Measurements from ENCODE around the gene NHLRC1.

Gene NHLRC1

DNA sequence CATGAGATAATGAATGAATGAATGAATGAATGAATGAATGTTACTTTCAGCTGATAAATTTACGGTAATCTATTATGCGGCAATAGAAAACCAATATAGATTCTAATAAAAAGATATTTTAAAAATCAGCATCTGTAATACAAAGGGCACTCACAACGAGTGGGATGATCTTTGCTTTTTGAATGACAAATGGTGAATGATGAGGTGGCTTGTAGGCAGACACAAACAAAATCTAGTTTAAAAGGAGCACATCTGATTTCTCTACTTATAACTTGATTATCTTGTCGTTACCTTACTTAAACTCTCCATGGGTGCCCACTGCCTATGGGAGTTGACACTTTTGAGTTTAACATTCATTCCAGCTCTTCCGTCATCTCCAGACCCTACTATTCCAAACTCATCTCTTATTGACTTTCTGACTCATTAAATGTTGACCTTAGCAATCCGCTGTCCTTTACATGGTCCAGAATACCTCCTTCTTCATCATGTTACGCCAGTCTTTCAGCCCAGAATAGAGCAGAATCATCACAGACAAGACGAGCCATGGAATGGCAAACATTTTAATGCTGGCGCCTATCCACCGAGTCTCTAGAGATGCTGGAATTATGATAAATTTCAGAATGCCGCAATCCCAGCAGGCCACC is 41.3 kb downstream of the NHLRC1 start:
- no peak for TF ChIP-seq GATA3 (IDR thresholded peaks at IDR 0.05; ENCODE audit: low read depth, low read length)
- no peak for TF ChIP-seq GATA2 (IDR thresholded peaks at IDR 0.05; ENCODE audit: low read depth, low read length)

DNA sequence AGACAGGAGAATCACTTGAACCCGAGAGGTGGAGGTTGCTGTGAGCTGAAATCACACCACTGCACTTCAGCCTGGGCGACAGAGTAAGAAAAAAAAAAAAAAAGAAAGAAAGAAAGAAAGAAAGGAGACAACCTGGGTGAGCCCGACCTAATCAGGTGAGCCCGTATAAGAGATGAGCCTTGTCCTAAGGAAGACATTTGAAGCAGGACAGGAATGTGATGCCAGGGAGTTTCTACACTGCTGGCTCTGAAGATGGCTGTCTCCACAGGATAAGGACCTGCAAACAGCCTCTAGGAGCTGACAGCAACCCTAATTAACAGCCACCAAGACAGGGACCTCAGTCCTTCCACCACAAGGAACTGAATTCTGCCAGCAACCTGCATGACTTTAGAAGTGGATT is 41.9 kb downstream of the NHLRC1 start:
- TF ChIP-seq GATA2 (IDR thresholded peaks at IDR 0.05; ENCODE audit: low read depth, low read length) (no peak), GATA3 (IDR thresholded peaks at IDR 0.05; ENCODE audit: low read depth, low read length) (no peak)

DNA sequence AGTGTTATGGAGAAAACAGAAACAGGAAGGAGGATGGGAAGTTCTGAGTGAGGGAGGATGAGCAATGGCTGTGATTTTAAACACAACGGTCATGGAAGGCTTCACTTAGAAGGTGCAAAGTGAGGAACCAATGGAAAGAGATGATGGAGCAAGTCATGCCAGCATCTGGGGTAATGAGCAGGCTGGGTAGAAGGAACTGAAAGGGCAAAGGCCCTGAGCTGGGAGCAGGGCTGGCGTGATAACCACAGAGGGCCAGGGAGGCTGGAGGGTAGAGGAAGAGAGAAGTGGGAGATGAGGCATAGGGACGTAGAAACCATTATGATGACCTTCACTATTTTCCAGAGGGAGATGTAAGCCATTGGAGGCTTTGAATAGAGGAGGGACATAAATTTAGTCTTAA is 43.6 kb downstream of the NHLRC1 start:
- TF ChIP-seq GATA2 (IDR thresholded peaks at IDR 0.05; ENCODE audit: low read depth, low read length) (no peak), GATA3 (IDR thresholded peaks at IDR 0.05; ENCODE audit: low read depth, low read length) (no peak)

DNA sequence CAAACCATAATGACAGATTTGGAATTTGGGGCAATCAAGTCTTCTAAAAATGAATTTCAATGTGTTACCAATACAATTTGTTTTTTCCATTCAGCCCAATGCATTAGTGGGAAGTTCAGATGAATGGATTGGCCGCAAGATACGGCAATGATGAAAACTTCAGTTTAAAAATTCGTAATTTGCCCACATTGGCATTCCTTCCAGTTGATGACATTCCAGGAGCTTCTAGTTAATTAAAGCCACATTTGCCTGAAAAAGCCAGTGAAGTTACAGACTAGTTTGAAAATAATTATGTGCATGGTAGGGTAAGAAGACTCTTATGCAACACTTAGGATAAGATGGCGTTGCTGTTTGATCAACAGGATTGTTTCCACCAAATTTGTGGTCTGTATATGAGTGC is 46.2 kb downstream of the NHLRC1 start:
- TF ChIP-seq GATA2 (IDR thresholded peaks at IDR 0.05; ENCODE audit: low read depth, low read length) (no peak), GATA3 (IDR thresholded peaks at IDR 0.05; ENCODE audit: low read depth, low read length) (no peak)

DNA sequence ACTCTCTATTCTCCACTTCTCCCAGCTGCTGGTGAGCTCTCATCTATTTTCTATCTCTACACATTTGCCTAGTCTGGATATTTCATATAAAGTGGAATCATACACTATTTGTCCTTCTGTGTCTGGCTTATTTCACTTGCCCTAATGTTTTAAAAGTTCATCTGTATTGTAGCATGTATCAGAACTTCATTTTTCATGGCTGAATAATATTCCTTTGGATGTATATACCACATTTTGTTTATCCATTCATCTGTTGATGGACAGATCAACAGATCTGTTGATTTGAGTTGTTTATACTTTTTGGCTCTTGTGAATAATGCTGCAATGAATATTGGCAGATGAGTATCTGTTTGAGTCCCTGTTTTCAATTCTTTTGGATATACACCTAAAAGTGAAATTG is 49.6 kb downstream of the NHLRC1 start:
- TF ChIP-seq GATA3 (IDR thresholded peaks at IDR 0.05; ENCODE audit: low read depth, low read length), result no peak
- no peak for TF ChIP-seq GATA2 (IDR thresholded peaks at IDR 0.05; ENCODE audit: low read depth, low read length)

DNA sequence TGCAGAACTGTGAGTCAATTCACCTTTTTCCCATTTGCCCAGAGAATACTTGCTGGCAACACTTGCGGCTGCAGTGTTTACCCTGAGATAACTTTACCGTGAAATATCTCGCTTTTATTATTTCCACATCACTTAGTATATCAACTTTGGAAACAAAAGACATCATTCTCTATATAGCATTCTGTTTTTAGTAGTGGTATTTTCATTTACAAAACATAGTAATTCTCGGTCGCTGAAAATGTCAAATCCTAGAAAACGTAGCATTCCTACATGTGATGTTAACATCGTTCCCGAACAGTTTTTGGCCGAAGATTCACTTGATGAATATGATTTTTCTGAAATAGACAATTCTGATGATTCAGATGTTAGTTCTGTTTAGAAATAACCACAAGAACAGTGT is 52.0 kb downstream of the NHLRC1 start:
- TF ChIP-seq GATA2 (IDR thresholded peaks at IDR 0.05; ENCODE audit: low read depth, low read length) (no peak), GATA3 (IDR thresholded peaks at IDR 0.05; ENCODE audit: low read depth, low read length) (no peak)
